K562 (cell line): Measurements from ENCODE around the gene DEDD. TPM values are rescaled to one million over a fixed set of nuclear protein-coding genes. Genes with fewer than 3 reads are reported as not detected.

Experiments used
- BCOR ChIP-seq: fragments of 450-650 bp; IDR thresholded peaks from 2 replicates; pipeline ENCODE4 v1.6.1; 2016
- CBX5 ChIP-seq: IDR thresholded peaks from 2 replicates; pipeline ENCODE4 v1.6.1; 2014; ENCODE audit warnings: low read depth, borderline replicate concordance
- MBD1 ChIP-seq: fragments of 250-450 bp; sonication (Bioruptor Pico); IDR thresholded peaks from 2 replicates; pipeline ENCODE4 v1.8.0; 2022; ENCODE audit warnings: inconsistent platforms
- NFXL1 ChIP-seq: fragments of 450-650 bp; formaldehyde crosslinking; IDR thresholded peaks from 2 replicates; pipeline ENCODE4 v1.4.0; 2021; ENCODE audit warnings: mild to moderate bottlenecking
- SAP30 ChIP-seq: fragments of 200-600 bp; sonication (generic); IDR thresholded peaks from 2 replicates; pipeline ENCODE4 v1.6.1; 2012; ENCODE audit warnings: borderline replicate concordance, low read depth, mild to moderate bottlenecking, moderate library complexity, low read length, control low read depth, inconsistent platforms; ENCODE audit not compliant: insufficient read depth, poor library complexity, severe bottlenecking
- SMARCC2 ChIP-seq: fragments of 450-650 bp; IDR thresholded peaks from 2 replicates; pipeline ENCODE4 v1.6.1; 2017; ENCODE audit warnings: antibody characterized with exemption, moderate library complexity, mild to moderate bottlenecking, low read depth
- TBP ChIP-seq: optimal IDR thresholded peaks from 2 replicates; pipeline ENCODE3; 2011; ENCODE audit warnings: low read depth, low read length, improper control_type of control experiment
- TCF3 ChIP-seq: sonication (generic); formaldehyde crosslinking; IDR thresholded peaks from 2 replicates; pipeline ENCODE4 v1.4.0; 2020; ENCODE audit warnings: mild to moderate bottlenecking, missing genetic modification reagents
- ZNF175 ChIP-seq: fragments of 200-800 bp; sonication (Bioruptor generic); IDR thresholded peaks from 2 replicates; pipeline ENCODE4 v1.6.1; 2016; ENCODE audit warnings: low read depth, mild to moderate bottlenecking, missing genetic modification characterization, missing compliant biosample characterization
- ZNF239 ChIP-seq: fragments of 250-450 bp; sonication (Bioruptor Pico); IDR thresholded peaks from 2 replicates; pipeline ENCODE4 v1.4.0; 2020; ENCODE audit warnings: mild to moderate bottlenecking
- ZNF518B ChIP-seq: fragments of 250-450 bp; sonication (Bioruptor Pico); IDR thresholded peaks from 2 replicates; pipeline ENCODE4 v1.5.0; 2021; ENCODE audit warnings: mild to moderate bottlenecking, moderate library complexity
- polyA plus RNA-seq, 8 experiments: library from polyadenylated mRNA; depleted of rRNA in 4 of 8; stranded (reverse) in 5 of 8; unstranded in 3 of 8; fragments of >200 nt; fragmentation: Nextera tagmentation in 2 of 8; fragmentation: Illumina TruSeq in 1 of 8; extraction: Ambion mirVana in 2 of 8; extraction: Trizol in 1 of 8; gene quantifications; 2 replicates each; pipeline versions ENCODE4 v1.2.1 to v1.2.3, GENCODE V29; 2011 to 2014; ENCODE audit warnings: inconsistent platforms in 1 of 8, missing spikeins in 1 of 8
- total RNA-seq, 7 experiments: library from RNA; depleted of rRNA in 6 of 7; stranded (reverse); fragments of >200 nt in 6 of 7; fragmentation: Illumina TruSeq in 2 of 7; extraction: Trizol in 2 of 7; gene quantifications; 2 replicates each; pipeline versions ENCODE4 v1.2.1 to v1.2.3, GENCODE V29; 2011 to 2021; ENCODE audit warnings: low replicate concordance in 1 of 7
- TF ChIP-seq, protein P1 (sequence below): fragments of 250-450 bp; sonication (Bioruptor Pico); IDR thresholded peaks from 2 replicates; pipeline ENCODE4 v1.5.0; 2020; ENCODE audit warnings: mild to moderate bottlenecking
- TF ChIP-seq, protein P2 (sequence below): fragments of 200-800 bp; sonication (Bioruptor generic); IDR thresholded peaks from 2 replicates; pipeline ENCODE4 v1.6.1; 2017; ENCODE audit warnings: missing genetic modification characterization, missing compliant biosample characterization
- TF ChIP-seq, protein P3 (sequence below), 3 experiments: fragments of 200-800 bp in 1 of 3; fragments of 250-450 bp in 1 of 3; fragments of 450-650 bp in 1 of 3; sonication (Bioruptor Pico) in 1 of 3; sonication (Bioruptor generic) in 1 of 3; formaldehyde crosslinking in 1 of 3; IDR thresholded peaks; 2 replicates each; pipeline versions ENCODE4 v1.6.1 to v1.8.0; 2016 to 2022; ENCODE audit warnings: mild to moderate bottlenecking in 2 of 3, missing genetic modification characterization in 2 of 3, missing compliant biosample characterization in 1 of 3, moderate library complexity in 1 of 3

The DEDD gene
- total and polyA plus RNA-seq, 9 of the 15 experiments (the other 6 are each of a cell fraction or from before 2014, with no cell fraction given): 11.6 to 41.0 (median 16.8) TPM

- TF ChIP-seq, protein P1, sequence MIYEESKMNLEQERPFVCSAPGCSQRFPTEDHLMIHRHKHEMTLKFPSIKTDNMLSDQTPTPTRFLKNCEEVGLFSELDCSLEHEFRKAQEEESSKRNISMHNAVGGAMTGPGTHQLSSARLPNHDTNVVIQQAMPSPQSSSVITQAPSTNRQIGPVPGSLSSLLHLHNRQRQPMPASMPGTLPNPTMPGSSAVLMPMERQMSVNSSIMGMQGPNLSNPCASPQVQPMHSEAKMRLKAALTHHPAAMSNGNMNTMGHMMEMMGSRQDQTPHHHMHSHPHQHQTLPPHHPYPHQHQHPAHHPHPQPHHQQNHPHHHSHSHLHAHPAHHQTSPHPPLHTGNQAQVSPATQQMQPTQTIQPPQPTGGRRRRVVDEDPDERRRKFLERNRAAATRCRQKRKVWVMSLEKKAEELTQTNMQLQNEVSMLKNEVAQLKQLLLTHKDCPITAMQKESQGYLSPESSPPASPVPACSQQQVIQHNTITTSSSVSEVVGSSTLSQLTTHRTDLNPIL (CRISPR knock-in tag): no peak
- TF ChIP-seq BCOR: no peak; the same call in 1 of the 2 replicates
- TF ChIP-seq CBX5: no peak
- no peak for TF ChIP-seq NFXL1 (CRISPR knock-in tag)
- TF ChIP-seq ZNF175: no peak; the same call in none of the 2 replicates
- peak; percentile 63 for TF ChIP-seq TBP
- peak; percentile 71 for TF ChIP-seq SAP30
- TF ChIP-seq, protein P2, sequence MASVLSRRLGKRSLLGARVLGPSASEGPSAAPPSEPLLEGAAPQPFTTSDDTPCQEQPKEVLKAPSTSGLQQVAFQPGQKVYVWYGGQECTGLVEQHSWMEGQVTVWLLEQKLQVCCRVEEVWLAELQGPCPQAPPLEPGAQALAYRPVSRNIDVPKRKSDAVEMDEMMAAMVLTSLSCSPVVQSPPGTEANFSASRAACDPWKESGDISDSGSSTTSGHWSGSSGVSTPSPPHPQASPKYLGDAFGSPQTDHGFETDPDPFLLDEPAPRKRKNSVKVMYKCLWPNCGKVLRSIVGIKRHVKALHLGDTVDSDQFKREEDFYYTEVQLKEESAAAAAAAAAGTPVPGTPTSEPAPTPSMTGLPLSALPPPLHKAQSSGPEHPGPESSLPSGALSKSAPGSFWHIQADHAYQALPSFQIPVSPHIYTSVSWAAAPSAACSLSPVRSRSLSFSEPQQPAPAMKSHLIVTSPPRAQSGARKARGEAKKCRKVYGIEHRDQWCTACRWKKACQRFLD (CRISPR knock-in tag): peak; percentile 92
- TF ChIP-seq MBD1 (CRISPR knock-in tag): no peak
- TF ChIP-seq ZNF239 (CRISPR knock-in tag): 0 out of 2 replicates have a peak, but pooled peaks have one; percentile 21
- no peak for TF ChIP-seq TCF3 (CRISPR knock-in tag)
- TF ChIP-seq, protein P3, sequence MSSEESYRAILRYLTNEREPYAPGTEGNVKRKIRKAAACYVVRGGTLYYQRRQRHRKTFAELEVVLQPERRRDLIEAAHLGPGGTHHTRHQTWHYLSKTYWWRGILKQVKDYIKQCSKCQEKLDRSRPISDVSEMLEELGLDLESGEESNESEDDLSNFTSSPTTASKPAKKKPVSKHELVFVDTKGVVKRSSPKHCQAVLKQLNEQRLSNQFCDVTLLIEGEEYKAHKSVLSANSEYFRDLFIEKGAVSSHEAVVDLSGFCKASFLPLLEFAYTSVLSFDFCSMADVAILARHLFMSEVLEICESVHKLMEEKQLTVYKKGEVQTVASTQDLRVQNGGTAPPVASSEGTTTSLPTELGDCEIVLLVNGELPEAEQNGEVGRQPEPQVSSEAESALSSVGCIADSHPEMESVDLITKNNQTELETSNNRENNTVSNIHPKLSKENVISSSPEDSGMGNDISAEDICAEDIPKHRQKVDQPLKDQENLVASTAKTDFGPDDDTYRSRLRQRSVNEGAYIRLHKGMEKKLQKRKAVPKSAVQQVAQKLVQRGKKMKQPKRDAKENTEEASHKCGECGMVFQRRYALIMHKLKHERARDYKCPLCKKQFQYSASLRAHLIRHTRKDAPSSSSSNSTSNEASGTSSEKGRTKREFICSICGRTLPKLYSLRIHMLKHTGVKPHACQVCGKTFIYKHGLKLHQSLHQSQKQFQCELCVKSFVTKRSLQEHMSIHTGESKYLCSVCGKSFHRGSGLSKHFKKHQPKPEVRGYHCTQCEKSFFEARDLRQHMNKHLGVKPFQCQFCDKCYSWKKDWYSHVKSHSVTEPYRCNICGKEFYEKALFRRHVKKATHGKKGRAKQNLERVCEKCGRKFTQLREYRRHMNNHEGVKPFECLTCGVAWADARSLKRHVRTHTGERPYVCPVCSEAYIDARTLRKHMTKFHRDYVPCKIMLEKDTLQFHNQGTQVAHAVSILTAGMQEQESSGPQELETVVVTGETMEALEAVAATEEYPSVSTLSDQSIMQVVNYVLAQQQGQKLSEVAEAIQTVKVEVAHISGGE (CRISPR knock-in tag; IDR thresholded peaks at IDR 0.05): peak; percentile 19 to 96 (median 64); a peak in 3 of 6 replicates
- TF ChIP-seq ZNF518B (CRISPR knock-in tag): no peak
- no peak for TF ChIP-seq SMARCC2
These were observed at the start of gene DEDD (continued) for GRCh38 chr1:161132410-161133219.
